PFSK-1 (cell line): ENCODE data around the gene GH1.
"Not testable (repeated sequence)": the region's sequence is repeated elsewhere in the genome, so short reads cannot be mapped to it uniquely, and the experiment has no call there.

Source experiments
- FOXP2 ChIP-seq: optimal IDR thresholded peaks from 2 replicates; pipeline ENCODE3; 2011; ENCODE audit warnings: borderline replicate concordance, control low read depth, inconsistent platforms; ENCODE audit not compliant: insufficient read depth; ENCODE audit errors: extremely low read length, extremely low read depth
- POLR2AphosphoS5 ChIP-seq: IDR thresholded peaks from 2 replicates; pipeline ENCODE4 v1.6.1; 2012; ENCODE audit warnings: low read depth, mild to moderate bottlenecking, control low read depth, low read length, moderate library complexity
- SIN3A ChIP-seq: IDR thresholded peaks from 2 replicates; pipeline ENCODE4 v1.6.1; 2012; ENCODE audit warnings: mild to moderate bottlenecking, low read length, moderate library complexity, borderline replicate concordance; ENCODE audit not compliant: insufficient read depth
- TAF1 ChIP-seq: IDR thresholded peaks from 2 replicates; pipeline ENCODE4 v1.6.1; 2012; ENCODE audit warnings: low read length, control low read depth, borderline replicate concordance; ENCODE audit not compliant: insufficient read depth
- TF ChIP-seq, protein P1 (sequence below), 2 experiments: IDR thresholded peaks; 2 replicates each; pipeline versions ENCODE4 v1.6.1 to v1.8.0; 2011 to 2012; ENCODE audit warnings: low read depth in 2 of 2, low read length in 2 of 2, control low read depth in 1 of 2, inconsistent platforms in 1 of 2, mild to moderate bottlenecking in 1 of 2, moderate library complexity in 1 of 2; ENCODE audit not compliant: insufficient read depth in 1 of 2

GH1 gene

DNA sequence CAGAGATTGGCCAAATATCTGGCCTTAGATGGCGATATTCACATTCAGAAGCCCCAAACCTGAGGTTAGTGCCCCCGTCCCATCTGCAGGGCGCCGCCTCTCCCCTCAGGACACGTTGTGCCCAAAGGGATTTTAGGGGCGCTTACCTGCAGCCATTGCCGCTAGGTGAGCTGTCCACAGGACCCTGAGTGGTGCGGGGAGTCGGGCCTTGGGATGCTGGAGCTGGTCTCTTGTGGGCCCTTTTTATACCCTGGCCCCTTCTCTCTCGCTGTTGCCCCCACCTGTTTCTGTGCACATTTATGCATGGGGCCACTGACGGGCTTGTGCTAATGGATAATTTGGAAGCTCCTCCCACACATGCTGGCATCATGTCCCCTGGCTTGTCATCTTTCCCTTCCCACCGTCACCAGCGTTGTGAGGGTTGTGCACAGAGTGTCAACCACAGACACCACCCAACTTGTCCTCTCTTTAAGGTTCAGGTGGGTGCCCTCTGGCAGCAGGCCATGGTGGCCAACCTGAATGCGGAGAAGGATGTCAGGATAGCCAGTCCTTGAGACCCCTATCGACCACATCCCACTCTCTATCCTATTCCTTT lies 7.5 kb downstream of the GH1 start, which contains the start of gene CSHL1:
Gene CSHL1, minus strand, starts transcription at position 218 of the 595 bp plus-strand sequence. Its CDS starts 62 bp downstream, at position 156.
- no peak for TF ChIP-seq FOXP2
- no peak for TF ChIP-seq SIN3A

DNA sequence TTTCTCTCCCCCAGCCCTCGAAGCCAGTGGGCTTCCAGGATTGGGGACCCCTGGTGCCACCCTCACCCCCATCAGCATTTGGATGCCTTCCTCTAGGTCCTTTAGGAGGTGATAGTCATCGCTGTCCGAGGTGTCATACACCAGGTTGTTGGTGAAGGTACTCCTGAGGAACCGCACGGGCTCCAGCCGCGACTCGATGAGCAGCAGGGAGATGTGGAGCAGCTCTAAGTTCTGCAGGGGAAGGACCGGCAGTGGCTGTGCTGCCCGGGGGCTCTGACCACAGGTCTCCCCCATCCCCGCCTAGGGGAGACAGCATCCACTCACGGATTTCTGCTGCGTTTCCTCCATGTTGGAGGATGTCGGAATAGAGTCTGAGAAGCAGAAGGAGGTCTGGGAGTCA lies 8.5 kb downstream of the GH1 start:
- no peak for TF ChIP-seq SIN3A
- no peak for TF ChIP-seq POLR2AphosphoS5
- TF ChIP-seq TAF1: no peak
- TF ChIP-seq, protein P1, sequence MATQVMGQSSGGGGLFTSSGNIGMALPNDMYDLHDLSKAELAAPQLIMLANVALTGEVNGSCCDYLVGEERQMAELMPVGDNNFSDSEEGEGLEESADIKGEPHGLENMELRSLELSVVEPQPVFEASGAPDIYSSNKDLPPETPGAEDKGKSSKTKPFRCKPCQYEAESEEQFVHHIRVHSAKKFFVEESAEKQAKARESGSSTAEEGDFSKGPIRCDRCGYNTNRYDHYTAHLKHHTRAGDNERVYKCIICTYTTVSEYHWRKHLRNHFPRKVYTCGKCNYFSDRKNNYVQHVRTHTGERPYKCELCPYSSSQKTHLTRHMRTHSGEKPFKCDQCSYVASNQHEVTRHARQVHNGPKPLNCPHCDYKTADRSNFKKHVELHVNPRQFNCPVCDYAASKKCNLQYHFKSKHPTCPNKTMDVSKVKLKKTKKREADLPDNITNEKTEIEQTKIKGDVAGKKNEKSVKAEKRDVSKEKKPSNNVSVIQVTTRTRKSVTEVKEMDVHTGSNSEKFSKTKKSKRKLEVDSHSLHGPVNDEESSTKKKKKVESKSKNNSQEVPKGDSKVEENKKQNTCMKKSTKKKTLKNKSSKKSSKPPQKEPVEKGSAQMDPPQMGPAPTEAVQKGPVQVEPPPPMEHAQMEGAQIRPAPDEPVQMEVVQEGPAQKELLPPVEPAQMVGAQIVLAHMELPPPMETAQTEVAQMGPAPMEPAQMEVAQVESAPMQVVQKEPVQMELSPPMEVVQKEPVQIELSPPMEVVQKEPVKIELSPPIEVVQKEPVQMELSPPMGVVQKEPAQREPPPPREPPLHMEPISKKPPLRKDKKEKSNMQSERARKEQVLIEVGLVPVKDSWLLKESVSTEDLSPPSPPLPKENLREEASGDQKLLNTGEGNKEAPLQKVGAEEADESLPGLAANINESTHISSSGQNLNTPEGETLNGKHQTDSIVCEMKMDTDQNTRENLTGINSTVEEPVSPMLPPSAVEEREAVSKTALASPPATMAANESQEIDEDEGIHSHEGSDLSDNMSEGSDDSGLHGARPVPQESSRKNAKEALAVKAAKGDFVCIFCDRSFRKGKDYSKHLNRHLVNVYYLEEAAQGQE (IDR thresholded peaks at IDR 0.05; ENCODE audit: insufficient read depth in 1 of 2, low read depth in 2 of 2, low read length in 2 of 2): no peak
- no peak for TF ChIP-seq FOXP2

DNA sequence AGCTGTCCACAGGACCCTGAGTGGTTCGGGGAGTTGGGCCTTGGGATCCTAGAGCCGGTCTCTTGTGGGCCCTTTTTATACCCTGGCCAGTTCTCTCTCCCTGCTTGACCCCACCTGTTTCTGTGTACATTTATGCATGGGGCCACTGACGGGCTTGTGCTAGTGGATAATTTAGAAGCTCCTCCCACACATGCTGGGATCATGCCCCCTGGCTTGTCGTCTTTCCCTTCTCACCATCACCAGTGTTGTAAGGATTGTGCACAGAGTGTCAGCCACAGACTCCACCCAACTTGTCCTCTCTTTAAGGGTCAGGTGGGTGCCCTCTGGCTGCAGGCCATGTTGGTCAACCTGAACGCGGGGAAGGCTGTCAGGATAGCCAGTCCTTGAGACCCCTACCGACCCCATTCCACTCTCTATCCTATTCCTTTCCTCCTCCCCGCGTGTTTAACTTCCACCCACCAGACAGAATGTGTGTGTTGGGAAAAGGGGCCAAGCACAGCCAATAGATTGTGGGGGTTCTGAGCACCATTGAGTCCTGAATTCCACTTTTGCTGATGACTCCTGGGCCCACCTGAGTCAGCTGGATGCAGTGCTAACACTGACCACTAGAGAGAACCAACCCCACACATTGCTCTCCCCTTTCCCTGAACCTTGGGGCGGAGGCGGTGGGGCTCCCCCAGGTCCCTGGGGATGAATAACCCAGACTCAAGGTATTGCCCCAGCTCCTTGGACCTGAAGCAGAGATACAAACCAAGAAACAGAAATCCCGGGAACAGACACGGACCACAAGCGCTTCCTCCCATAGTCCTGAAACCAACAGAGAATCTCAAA lies 21.9 kb downstream of the GH1 start, which contains the start of gene CSH1:
Gene CSH1, minus strand, starts transcription at position 51 of the 831 bp plus-strand sequence. CDS start 63 bp downstream, outside the sequence.
- TF ChIP-seq POLR2AphosphoS5, FOXP2: not testable (repeated sequence)
- TF ChIP-seq, protein P1 (IDR thresholded peaks at IDR 0.05; ENCODE audit: insufficient read depth in 1 of 2, low read depth in 2 of 2, low read length in 2 of 2): not testable (repeated sequence)

DNA sequence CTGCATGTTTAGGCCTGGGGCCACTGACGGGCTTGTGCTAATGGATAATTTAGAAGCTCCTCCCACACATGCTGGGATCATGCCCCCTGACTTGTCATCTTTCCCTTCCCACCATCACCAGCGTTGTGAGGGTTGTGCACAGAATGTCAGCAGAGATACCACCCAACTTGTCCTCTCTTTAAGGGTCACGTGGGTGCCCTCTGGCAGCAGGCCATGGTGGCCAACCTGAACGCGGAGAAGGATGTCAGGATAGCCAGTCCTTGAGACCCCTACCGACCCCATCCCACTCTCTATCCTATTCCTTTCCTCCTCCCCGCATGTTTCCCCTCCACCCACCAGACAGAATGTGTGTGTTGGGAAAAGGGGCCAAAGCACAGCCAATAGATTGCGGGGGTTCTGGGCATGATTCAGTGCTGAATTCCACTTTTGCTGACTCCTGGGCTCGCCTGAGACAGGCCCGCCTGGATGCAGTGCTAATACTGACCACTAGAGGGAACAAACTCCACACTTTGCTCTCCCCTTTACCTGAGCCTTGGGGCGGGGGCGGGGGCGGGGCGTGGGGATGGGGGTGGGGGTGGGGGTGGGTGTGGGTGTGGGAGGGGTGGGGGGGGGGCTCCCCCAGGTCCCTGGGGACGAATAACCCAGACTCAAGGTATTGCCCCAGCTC lies 36.6 kb downstream of the GH1 start, which contains the start of gene GH2:
Gene GH2, minus strand, starts transcription at position 10 of the 667 bp plus-strand sequence. CDS start 143 bp downstream, outside the sequence.
- TF ChIP-seq, protein P1 (IDR thresholded peaks at IDR 0.05; ENCODE audit: insufficient read depth in 1 of 2, low read depth in 2 of 2, low read length in 2 of 2): no peak
- TF ChIP-seq TAF1: no peak
- no peak for TF ChIP-seq POLR2AphosphoS5
- no peak for TF ChIP-seq SIN3A
- TF ChIP-seq FOXP2: no peak

DNA sequence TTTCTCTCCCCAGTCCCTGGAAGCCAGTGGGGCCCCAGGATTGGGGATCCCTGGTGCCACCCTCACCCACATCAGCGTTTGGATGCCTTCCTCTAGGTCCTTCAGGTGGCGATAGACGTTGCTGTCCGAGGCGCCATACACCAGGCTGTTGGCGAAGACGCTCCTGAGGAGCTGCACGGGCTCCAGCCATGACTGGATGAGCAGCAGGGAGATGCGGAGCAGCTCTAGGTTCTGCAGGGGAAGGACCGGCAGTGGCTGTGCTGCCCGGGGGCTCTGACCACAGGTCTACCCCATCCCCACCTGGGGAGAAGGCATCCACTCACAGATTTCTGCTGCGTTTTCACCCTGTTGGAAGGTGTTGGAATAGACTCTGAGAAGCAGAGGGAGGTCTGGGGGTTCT lies 37.9 kb downstream of the GH1 start:
- TF ChIP-seq, protein P1 (IDR thresholded peaks at IDR 0.05; ENCODE audit: insufficient read depth in 1 of 2, low read depth in 2 of 2, low read length in 2 of 2): no peak
- TF ChIP-seq POLR2AphosphoS5: no peak
- TF ChIP-seq FOXP2: no peak
- no peak for TF ChIP-seq TAF1
- TF ChIP-seq SIN3A: no peak
